K562 (cell line): ENCODE measurements around the gene SLC39A7. TPM values are rescaled to one million over a fixed set of nuclear protein-coding genes. Genes with fewer than 3 reads are reported as not detected.

ENCODE experiments used
- CREM ChIP-seq: IDR thresholded peaks from 2 replicates; pipeline ENCODE4 v1.6.1; 2014; ENCODE audit warnings: antibody characterized with exemption, low read depth
- RAD21 ChIP-seq, 2 experiments: fragments of 250-450 bp in 1 of 2; fragments of 450-650 bp in 1 of 2; sonication (Bioruptor Pico) in 1 of 2; formaldehyde crosslinking in 1 of 2; IDR thresholded peaks in 1 of 2; conservative IDR thresholded peaks in 1 of 2; 2 replicates each; pipeline versions ENCODE4 v1.4.0 to v1.8.0; 2020 to 2022; ENCODE audit warnings: mild to moderate bottlenecking in 2 of 2, moderate library complexity in 1 of 2
- RAD51 ChIP-seq: fragments of 450-650 bp; IDR thresholded peaks from 2 replicates; pipeline ENCODE4 v1.7.1; 2016; ENCODE audit warnings: low read depth, mild to moderate bottlenecking, borderline replicate concordance
- REST ChIP-seq, 2 experiments: fragments of 450-650 bp; formaldehyde crosslinking in 1 of 2; IDR thresholded peaks; 2 replicates each; pipeline versions ENCODE4 v1.4.0 to v1.6.1; 2014 to 2020; ENCODE audit warnings: mild to moderate bottlenecking in 2 of 2, borderline replicate concordance in 1 of 2, low read depth in 1 of 2
- SIX5 ChIP-seq, 2 experiments: IDR thresholded peaks; 2 replicates each; pipeline ENCODE4 v1.6.1; 2011; ENCODE audit warnings: low read length in 2 of 2, borderline replicate concordance in 1 of 2, low read depth in 1 of 2, mild to moderate bottlenecking in 1 of 2, moderate library complexity in 1 of 2; ENCODE audit not compliant: insufficient read depth in 1 of 2
- TCF15 ChIP-seq: fragments of 250-450 bp; sonication (Bioruptor Pico); IDR thresholded peaks from 2 replicates; pipeline ENCODE4 v1.8.0; 2022; ENCODE audit warnings: moderate library complexity, mild to moderate bottlenecking, inconsistent platforms
- ZNF431 ChIP-seq: sonication (generic); formaldehyde crosslinking; IDR thresholded peaks from 2 replicates; pipeline ENCODE4 v1.8.0; 2022; ENCODE audit warnings: mild to moderate bottlenecking, missing genetic modification reagents
- polyA plus RNA-seq, 8 experiments: library from polyadenylated mRNA; depleted of rRNA in 4 of 8; stranded (reverse) in 5 of 8; unstranded in 3 of 8; fragments of >200 nt; fragmentation: Nextera tagmentation in 2 of 8; fragmentation: Illumina TruSeq in 1 of 8; extraction: Ambion mirVana in 2 of 8; extraction: Trizol in 1 of 8; gene quantifications; 2 replicates each; pipeline versions ENCODE4 v1.2.1 to v1.2.3, GENCODE V29; 2011 to 2014; ENCODE audit warnings: inconsistent platforms in 1 of 8, missing spikeins in 1 of 8
- total RNA-seq, 7 experiments: library from RNA; depleted of rRNA in 6 of 7; stranded (reverse); fragments of >200 nt in 6 of 7; fragmentation: Illumina TruSeq in 2 of 7; extraction: Trizol in 2 of 7; gene quantifications; 2 replicates each; pipeline versions ENCODE4 v1.2.1 to v1.2.3, GENCODE V29; 2011 to 2021; ENCODE audit warnings: low replicate concordance in 1 of 7
- TF ChIP-seq, protein P1 (sequence below): fragments of 250-450 bp; sonication (Bioruptor Pico); IDR thresholded peaks from 2 replicates; pipeline ENCODE4 v1.9.0; 2021; ENCODE audit warnings: mild to moderate bottlenecking, inconsistent platforms
- TF ChIP-seq, protein P2 (sequence below), 2 experiments: IDR thresholded peaks; 2 replicates each; pipeline ENCODE4 v1.6.1; 2011; ENCODE audit warnings: borderline replicate concordance in 1 of 2, control low read depth in 1 of 2, low read depth in 1 of 2, low read length in 1 of 2, mild to moderate bottlenecking in 1 of 2, mixed read lengths in 1 of 2, moderate library complexity in 1 of 2; ENCODE audit not compliant: insufficient read depth in 1 of 2, insufficient read length in 1 of 2, poor library complexity in 1 of 2, severe bottlenecking in 1 of 2; ENCODE audit errors: extremely low read depth in 1 of 2
- TF ChIP-seq, protein P3 (sequence below): sonication (generic); formaldehyde crosslinking; IDR thresholded peaks from 2 replicates; pipeline ENCODE4 v1.5.0; 2020; ENCODE audit warnings: missing genetic modification reagents

The SLC39A7 gene
- total and polyA plus RNA-seq, 9 of the 15 experiments (the other 6 are each of a cell fraction or from before 2014, with no cell fraction given): 21.7 to 169 (median 121) TPM

- TF ChIP-seq, protein P1, sequence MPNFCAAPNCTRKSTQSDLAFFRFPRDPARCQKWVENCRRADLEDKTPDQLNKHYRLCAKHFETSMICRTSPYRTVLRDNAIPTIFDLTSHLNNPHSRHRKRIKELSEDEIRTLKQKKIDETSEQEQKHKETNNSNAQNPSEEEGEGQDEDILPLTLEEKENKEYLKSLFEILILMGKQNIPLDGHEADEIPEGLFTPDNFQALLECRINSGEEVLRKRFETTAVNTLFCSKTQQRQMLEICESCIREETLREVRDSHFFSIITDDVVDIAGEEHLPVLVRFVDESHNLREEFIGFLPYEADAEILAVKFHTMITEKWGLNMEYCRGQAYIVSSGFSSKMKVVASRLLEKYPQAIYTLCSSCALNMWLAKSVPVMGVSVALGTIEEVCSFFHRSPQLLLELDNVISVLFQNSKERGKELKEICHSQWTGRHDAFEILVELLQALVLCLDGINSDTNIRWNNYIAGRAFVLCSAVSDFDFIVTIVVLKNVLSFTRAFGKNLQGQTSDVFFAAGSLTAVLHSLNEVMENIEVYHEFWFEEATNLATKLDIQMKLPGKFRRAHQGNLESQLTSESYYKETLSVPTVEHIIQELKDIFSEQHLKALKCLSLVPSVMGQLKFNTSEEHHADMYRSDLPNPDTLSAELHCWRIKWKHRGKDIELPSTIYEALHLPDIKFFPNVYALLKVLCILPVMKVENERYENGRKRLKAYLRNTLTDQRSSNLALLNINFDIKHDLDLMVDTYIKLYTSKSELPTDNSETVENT (CRISPR knock-in tag): 0 out of 2 replicates have a peak, but pooled peaks have one; percentile 22
- TF ChIP-seq, protein P2, sequence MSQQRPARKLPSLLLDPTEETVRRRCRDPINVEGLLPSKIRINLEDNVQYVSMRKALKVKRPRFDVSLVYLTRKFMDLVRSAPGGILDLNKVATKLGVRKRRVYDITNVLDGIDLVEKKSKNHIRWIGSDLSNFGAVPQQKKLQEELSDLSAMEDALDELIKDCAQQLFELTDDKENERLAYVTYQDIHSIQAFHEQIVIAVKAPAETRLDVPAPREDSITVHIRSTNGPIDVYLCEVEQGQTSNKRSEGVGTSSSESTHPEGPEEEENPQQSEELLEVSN (IDR thresholded peaks at IDR 0.05; ENCODE audit: borderline replicate concordance in 1 of 2, extremely low read depth in 1 of 2, insufficient read depth in 1 of 2, insufficient read length in 1 of 2, low read depth in 1 of 2, low read length in 1 of 2, poor library complexity in 1 of 2, severe bottlenecking in 1 of 2): peak; percentile 57 to 85
- TF ChIP-seq CREM (peak; percentile 39; the same call in 1 of the 2 replicates), REST (IDR thresholded peaks at IDR 0.05; ENCODE audit: borderline replicate concordance) (peak; percentile 66; the same call in 1 of the 2 replicates), REST (CRISPR knock-in tag; IDR thresholded peaks at IDR 0.05; ENCODE audit: low read depth) (no peak), ZNF431 (CRISPR knock-in tag) (no peak), RAD21 (CRISPR knock-in tag; conservative IDR thresholded peaks at IDR 0.05 in 1 of 2, IDR thresholded peaks at IDR 0.05 in 1 of 2) (peak; percentile 66 to 83), TCF15 (no peak), RAD51 (peak; percentile 12; the same call in 1 of the 2 replicates), SIX5 (IDR thresholded peaks at IDR 0.05; ENCODE audit: borderline replicate concordance in 1 of 2, insufficient read depth in 1 of 2, low read depth in 1 of 2, low read length in 2 of 2) (no peak)
- TF ChIP-seq, protein P3, sequence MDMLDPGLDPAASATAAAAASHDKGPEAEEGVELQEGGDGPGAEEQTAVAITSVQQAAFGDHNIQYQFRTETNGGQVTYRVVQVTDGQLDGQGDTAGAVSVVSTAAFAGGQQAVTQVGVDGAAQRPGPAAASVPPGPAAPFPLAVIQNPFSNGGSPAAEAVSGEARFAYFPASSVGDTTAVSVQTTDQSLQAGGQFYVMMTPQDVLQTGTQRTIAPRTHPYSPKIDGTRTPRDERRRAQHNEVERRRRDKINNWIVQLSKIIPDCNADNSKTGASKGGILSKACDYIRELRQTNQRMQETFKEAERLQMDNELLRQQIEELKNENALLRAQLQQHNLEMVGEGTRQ (CRISPR knock-in tag): peak; percentile 63
Observed at GRCh38 chr6:33161354-33162331, 39.0 kb upstream of the SLC39A7 start (continued).
